ENCODE data around the gene IRGQ.
"Not testable (repeated sequence)": the region's sequence is repeated elsewhere in the genome, so short reads cannot be mapped to it uniquely, and the experiment has no call there.

IRGQ gene

GRCh38 chr19:43607238-43608205, 11.6 kb upstream of the IRGQ start:
- no peak overlapping the region for H3K27ac ChIP-seq (ENCODE audit: low read length)
- no peaks in the 10 kb centered on the region for H3K36me3 ChIP-seq (ENCODE audit: control insufficient read depth, low read depth, low read length)
- H3K4me3 ChIP-seq (ENCODE audit: low read length) = no peak overlapping the region
- H3K9ac ChIP-seq (ENCODE audit: low read length) = no peak overlapping the region
- H3K4me1 ChIP-seq (ENCODE audit: control insufficient read depth, low read depth, low read length) = no peaks in the 10 kb centered on the region
- no peaks in the 10 kb centered on the region for H3K27me3 ChIP-seq (ENCODE audit: control insufficient read depth, insufficient read depth, low read length)
- no peaks in the 10 kb centered on the region for H3K9me3 ChIP-seq (ENCODE audit: control insufficient read depth, low read depth, low read length)

GRCh38 chr19:43606569-43607229, 10.8 kb upstream of the IRGQ start:
- Histone ChIP-seq H3K27ac (ENCODE audit: low read length) (no peak overlapping the region), H3K9ac (ENCODE audit: low read length) (no peak overlapping the region), H3K4me1 (ENCODE audit: control insufficient read depth, low read depth, low read length) (no peaks in the 10 kb centered on the region), H3K9me3 (ENCODE audit: control insufficient read depth, low read depth, low read length) (no peaks in the 10 kb centered on the region), H3K36me3 (ENCODE audit: control insufficient read depth, low read depth, low read length) (no peaks in the 10 kb centered on the region), H3K4me3 (ENCODE audit: low read length) (no peak overlapping the region), H3K27me3 (ENCODE audit: control insufficient read depth, insufficient read depth, low read length) (no peaks in the 10 kb centered on the region)

- Histone ChIP-seq H3K36me3 (ENCODE audit: control insufficient read depth, low read depth, low read length) (no peaks in the 10 kb centered on the region), H3K4me3 (ENCODE audit: low read length) (no peak overlapping the region), H3K4me1 (ENCODE audit: control insufficient read depth, low read depth, low read length) (no peaks in the 10 kb centered on the region), H3K27ac (ENCODE audit: low read length) (no peak overlapping the region), H3K9ac (ENCODE audit: low read length) (no peak overlapping the region), H3K27me3 (ENCODE audit: control insufficient read depth, insufficient read depth, low read length) (no peaks in the 10 kb centered on the region), H3K9me3 (ENCODE audit: control insufficient read depth, low read depth, low read length) (no peaks in the 10 kb centered on the region)
Measured at GRCh38 chr19:43605875-43606568, 10.1 kb upstream of the IRGQ start.

- H3K27me3 ChIP-seq (ENCODE audit: control insufficient read depth, insufficient read depth, low read length); H3K9ac ChIP-seq (ENCODE audit: low read length); H3K27ac ChIP-seq (ENCODE audit: low read length); H3K9me3 ChIP-seq (ENCODE audit: control insufficient read depth, low read depth, low read length); H3K4me3 ChIP-seq (ENCODE audit: low read length); H3K36me3 ChIP-seq (ENCODE audit: control insufficient read depth, low read depth, low read length); H3K4me1 ChIP-seq (ENCODE audit: control insufficient read depth, low read depth, low read length): not testable (repeated sequence)
Measured at GRCh38 chr19:43600326-43600725, 4.4 kb upstream of the IRGQ start.

- Histone ChIP-seq H3K9ac (ENCODE audit: low read length) (no peak overlapping the region), H3K4me1 (ENCODE audit: control insufficient read depth, low read depth, low read length) (peaks cover 4% of the 10 kb centered on the region), H3K27me3 (ENCODE audit: control insufficient read depth, insufficient read depth, low read length) (no peaks in the 10 kb centered on the region), H3K4me3 (ENCODE audit: low read length) (no peak overlapping the region), H3K36me3 (ENCODE audit: control insufficient read depth, low read depth, low read length) (peaks cover 4% of the 10 kb centered on the region), H3K27ac (ENCODE audit: low read length) (no peak overlapping the region), H3K9me3 (ENCODE audit: control insufficient read depth, low read depth, low read length) (no peaks in the 10 kb centered on the region)
Measured at GRCh38 chr19:43599635-43600295, 3.8 kb upstream of the IRGQ start.

- peaks cover 4% of the 10 kb centered on the region for H3K4me1 ChIP-seq (ENCODE audit: control insufficient read depth, low read depth, low read length)
- no peaks in the 10 kb centered on the region for H3K27me3 ChIP-seq (ENCODE audit: control insufficient read depth, insufficient read depth, low read length)
- H3K4me3 ChIP-seq (ENCODE audit: low read length) = no peak overlapping the region
- H3K9me3 ChIP-seq (ENCODE audit: control insufficient read depth, low read depth, low read length) = no peaks in the 10 kb centered on the region
- H3K27ac ChIP-seq (ENCODE audit: low read length) = no peak overlapping the region
- H3K9ac ChIP-seq (ENCODE audit: low read length) = no peak overlapping the region
- peaks cover 4% of the 10 kb centered on the region for H3K36me3 ChIP-seq (ENCODE audit: control insufficient read depth, low read depth, low read length)
Measured at GRCh38 chr19:43598445-43599240, 2.7 kb upstream of the IRGQ start.

GRCh38 chr19:43597876-43598275, 1.9 kb upstream of the IRGQ start:
- Histone ChIP-seq H3K9me3 (ENCODE audit: control insufficient read depth, low read depth, low read length) (no peaks in the 10 kb centered on the region), H3K9ac (ENCODE audit: low read length) (no peak overlapping the region), H3K27ac (ENCODE audit: low read length) (no peak overlapping the region), H3K4me1 (ENCODE audit: control insufficient read depth, low read depth, low read length) (peaks cover 4% of the 10 kb centered on the region), H3K27me3 (ENCODE audit: control insufficient read depth, insufficient read depth, low read length) (no peaks in the 10 kb centered on the region), H3K36me3 (ENCODE audit: control insufficient read depth, low read depth, low read length) (peaks cover 9% of the 10 kb centered on the region), H3K4me3 (ENCODE audit: low read length) (no peak overlapping the region)

GRCh38 chr19:43596842-43597461, 1.0 kb upstream of the IRGQ start:
- H3K4me3 ChIP-seq (ENCODE audit: low read length) = peak overlapping the region; percentile 65
- H3K4me1 ChIP-seq (ENCODE audit: control insufficient read depth, low read depth, low read length) = peaks cover 4% of the 10 kb centered on the region
- H3K9ac ChIP-seq (ENCODE audit: low read length) = peak overlapping the region; percentile 58
- no peaks in the 10 kb centered on the region for H3K27me3 ChIP-seq (ENCODE audit: control insufficient read depth, insufficient read depth, low read length)
- no peaks in the 10 kb centered on the region for H3K9me3 ChIP-seq (ENCODE audit: control insufficient read depth, low read depth, low read length)
- peak overlapping the region; percentile 60 for H3K27ac ChIP-seq (ENCODE audit: low read length)
- H3K36me3 ChIP-seq (ENCODE audit: control insufficient read depth, low read depth, low read length) = peaks cover 9% of the 10 kb centered on the region

GRCh38 chr19:43595605-43595998, 332 bp downstream of the IRGQ start:
- Histone ChIP-seq H3K27ac (ENCODE audit: low read length) (no peak overlapping the region), H3K27me3 (ENCODE audit: control insufficient read depth, insufficient read depth, low read length) (no peaks in the 10 kb centered on the region), H3K9ac (ENCODE audit: low read length) (peak overlapping the region; percentile 80), H3K4me1 (ENCODE audit: control insufficient read depth, low read depth, low read length) (peaks cover 4% of the 10 kb centered on the region), H3K4me3 (ENCODE audit: low read length) (peak overlapping the region; percentile 86), H3K36me3 (ENCODE audit: control insufficient read depth, low read depth, low read length) (peaks cover 9% of the 10 kb centered on the region), H3K9me3 (ENCODE audit: control insufficient read depth, low read depth, low read length) (no peaks in the 10 kb centered on the region)

GRCh38 chr19:43594710-43595604, 977 bp downstream of the IRGQ start:
- no peaks in the 10 kb centered on the region for H3K27me3 ChIP-seq (ENCODE audit: control insufficient read depth, insufficient read depth, low read length)
- peaks cover 14% of the 10 kb centered on the region for H3K36me3 ChIP-seq (ENCODE audit: control insufficient read depth, low read depth, low read length)
- H3K27ac ChIP-seq (ENCODE audit: low read length) = no peak overlapping the region
- H3K9me3 ChIP-seq (ENCODE audit: control insufficient read depth, low read depth, low read length) = no peaks in the 10 kb centered on the region
- peak overlapping the region; percentile 86 for H3K4me3 ChIP-seq (ENCODE audit: low read length)
- peak overlapping the region; percentile 80 for H3K9ac ChIP-seq (ENCODE audit: low read length)
- peaks cover 4% of the 10 kb centered on the region for H3K4me1 ChIP-seq (ENCODE audit: control insufficient read depth, low read depth, low read length)
